Mononuclear cell (primary cell): Measurements from ENCODE around the gene LCA5. TPM values are rescaled to one million over a fixed set of nuclear protein-coding genes. Genes with fewer than 3 reads are reported as not detected.
"Not testable (repeated sequence)": the region's sequence is repeated elsewhere in the genome, so short reads cannot be mapped to it uniquely, and the experiment has no call there.

ENCODE experiments used
- H3K27me3 ChIP-seq: 2 replicates; pipeline ENCODE4 v1.6.0; 2011; ENCODE audit warnings: low read length, control low read depth; ENCODE audit not compliant: insufficient read depth
- H3K4me1 ChIP-seq: 2 replicates; pipeline ENCODE4 v1.5.1; 2011; ENCODE audit warnings: mild to moderate bottlenecking, low read length, control low read depth; ENCODE audit not compliant: insufficient read depth
- H3K4me3 ChIP-seq: 2 replicates; pipeline ENCODE4 v1.5.1; 2011; ENCODE audit warnings: mild to moderate bottlenecking, low read length, moderate library complexity
- H3K9me3 ChIP-seq: 2 replicates; pipeline ENCODE4 v1.5.1; 2011; ENCODE audit warnings: low read depth, mild to moderate bottlenecking, control low read depth, low read length
- total RNA-seq: library from RNA; depleted of rRNA; stranded (reverse); fragments of >200 nt; gene quantifications from one replicate; pipeline ENCODE4 v1.2.3, GENCODE V29; 2012

Gene LCA5
- total RNA-seq: 0.42 TPM

- Histone ChIP-seq H3K9me3 (no peaks in the 10 kb centered on the region), H3K27me3 (peaks cover 5% of the 10 kb centered on the region), H3K4me1 (peaks cover 14% of the 10 kb centered on the region), H3K4me3 (peak within 1 kb of the TSS; percentile 58)
These were observed at the start of gene LCA5 for GRCh38 chr6:79536954-79537747. Gene LCA5 (minus strand): TSS chr6:79537430. CDS start chr6:79518894, 18,536 bp downstream.

- Histone ChIP-seq H3K27me3 (no peaks in the 10 kb centered on the region), H3K9me3 (no peaks in the 10 kb centered on the region)
These were observed 49.3 kb upstream of the LCA5 start for GRCh38 chr6:79586548-79586947.

GRCh38 chr6:79584332-79584731 lies 47.1 kb upstream of the LCA5 start:
- Histone ChIP-seq H3K9me3 (no peaks in the 10 kb centered on the region), H3K4me3 (no peak overlapping the region), H3K4me1 (no peaks in the 10 kb centered on the region), H3K27me3 (no peaks in the 10 kb centered on the region)

More at GRCh38 chr6:79586548-79586947, 49.3 kb upstream of the LCA5 start:
- Histone ChIP-seq H3K4me3 (no peak overlapping the region), H3K4me1 (no peaks in the 10 kb centered on the region)

GRCh38 chr6:79577926-79578325 lies 40.7 kb upstream of the LCA5 start:
- not testable (repeated sequence) for H3K27me3 ChIP-seq, H3K9me3 ChIP-seq, H3K4me3 ChIP-seq, H3K4me1 ChIP-seq

- no peaks in the 10 kb centered on the region for H3K27me3 ChIP-seq
- no peaks in the 10 kb centered on the region for H3K4me1 ChIP-seq
- H3K9me3 ChIP-seq: no peaks in the 10 kb centered on the region
- H3K4me3 ChIP-seq: no peak overlapping the region
These were observed 37.5 kb upstream of the LCA5 start for GRCh38 chr6:79574630-79575225.

- no peaks in the 10 kb centered on the region for H3K4me1 ChIP-seq
- no peaks in the 10 kb centered on the region for H3K9me3 ChIP-seq
- no peaks in the 10 kb centered on the region for H3K27me3 ChIP-seq
- H3K4me3 ChIP-seq: no peak overlapping the region
These were observed 36.9 kb upstream of the LCA5 start for GRCh38 chr6:79574174-79574573.

- Histone ChIP-seq H3K4me1 (no peaks in the 10 kb centered on the region), H3K27me3 (no peaks in the 10 kb centered on the region), H3K9me3 (no peaks in the 10 kb centered on the region), H3K4me3 (no peak overlapping the region)
These were observed 33.8 kb upstream of the LCA5 start for GRCh38 chr6:79571030-79571367.

- Histone ChIP-seq H3K27me3 (no peaks in the 10 kb centered on the region), H3K9me3 (no peaks in the 10 kb centered on the region), H3K4me3 (no peak overlapping the region), H3K4me1 (no peaks in the 10 kb centered on the region)
These were observed 33.1 kb upstream of the LCA5 start for GRCh38 chr6:79570129-79571029.

GRCh38 chr6:79568996-79569395 lies 31.8 kb upstream of the LCA5 start:
- no peak overlapping the region for H3K4me3 ChIP-seq
- H3K27me3 ChIP-seq: no peaks in the 10 kb centered on the region
- no peaks in the 10 kb centered on the region for H3K9me3 ChIP-seq
- H3K4me1 ChIP-seq: no peaks in the 10 kb centered on the region

- no peaks in the 10 kb centered on the region for H3K27me3 ChIP-seq
- H3K9me3 ChIP-seq: no peaks in the 10 kb centered on the region
- H3K4me1 ChIP-seq: no peaks in the 10 kb centered on the region
- H3K4me3 ChIP-seq: no peak overlapping the region
These were observed 27.4 kb upstream of the LCA5 start for GRCh38 chr6:79564636-79565035.

- Histone ChIP-seq H3K9me3 (no peaks in the 10 kb centered on the region), H3K27me3 (no peaks in the 10 kb centered on the region), H3K4me3 (no peak overlapping the region), H3K4me1 (no peaks in the 10 kb centered on the region)
These were observed 22.5 kb upstream of the LCA5 start for GRCh38 chr6:79559706-79560105.

GRCh38 chr6:79557673-79558467 lies 20.6 kb upstream of the LCA5 start:
- H3K9me3 ChIP-seq: no peaks in the 10 kb centered on the region
- no peaks in the 10 kb centered on the region for H3K4me1 ChIP-seq
- H3K4me3 ChIP-seq: no peak overlapping the region
- H3K27me3 ChIP-seq: no peaks in the 10 kb centered on the region

- Histone ChIP-seq H3K4me1 (no peaks in the 10 kb centered on the region), H3K9me3 (no peaks in the 10 kb centered on the region), H3K4me3 (no peak overlapping the region), H3K27me3 (no peaks in the 10 kb centered on the region)
These were observed 17.1 kb upstream of the LCA5 start for GRCh38 chr6:79554305-79554704.

- Histone ChIP-seq H3K4me3 (no peak overlapping the region), H3K27me3 (no peaks in the 10 kb centered on the region), H3K9me3 (no peaks in the 10 kb centered on the region), H3K4me1 (no peaks in the 10 kb centered on the region)
These were observed 14.2 kb upstream of the LCA5 start for GRCh38 chr6:79551401-79551800.
